Lower leg skin (tissue), 3 donors: ENCODE results near the gene CPEB3.

Source experiments
- POLR2A ChIP-seq, 2 donors: fragments of 450-650 bp; IDR thresholded peaks; one replicate each; pipeline ENCODE4 v1.6.1; 2016 to 2017; ENCODE audit warnings: antibody characterized with exemption in 2 of 2, mild to moderate bottlenecking in 1 of 2, moderate library complexity in 1 of 2
- TF ChIP-seq, protein P1 (sequence below), 3 donors: fragments of 450-650 bp; IDR thresholded peaks; one replicate each; pipeline ENCODE4 v1.5.1; 2016; ENCODE audit warnings: antibody characterized with exemption in 3 of 3, mild to moderate bottlenecking in 3 of 3, moderate library complexity in 2 of 3

DNA sequence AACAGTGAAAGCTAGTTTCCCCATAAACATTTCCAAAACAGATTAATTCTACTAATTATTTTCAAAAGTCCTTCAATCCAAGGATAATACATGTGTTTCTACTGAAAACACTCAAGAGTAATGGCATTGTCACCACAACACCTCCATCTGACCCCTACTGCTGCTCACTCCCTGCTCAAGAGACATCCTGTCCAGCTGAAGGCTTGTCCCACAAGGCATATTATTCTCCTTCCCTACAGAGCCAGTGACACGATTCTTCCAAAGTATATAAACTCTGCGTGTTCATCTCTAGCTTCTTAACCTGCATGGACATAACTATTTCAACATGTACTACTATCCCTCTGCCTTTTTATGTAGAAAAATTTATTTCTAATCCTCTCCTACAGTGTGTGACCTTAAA lies 182.1 kb downstream of the CPEB3 start:
- TF ChIP-seq, protein P1, sequence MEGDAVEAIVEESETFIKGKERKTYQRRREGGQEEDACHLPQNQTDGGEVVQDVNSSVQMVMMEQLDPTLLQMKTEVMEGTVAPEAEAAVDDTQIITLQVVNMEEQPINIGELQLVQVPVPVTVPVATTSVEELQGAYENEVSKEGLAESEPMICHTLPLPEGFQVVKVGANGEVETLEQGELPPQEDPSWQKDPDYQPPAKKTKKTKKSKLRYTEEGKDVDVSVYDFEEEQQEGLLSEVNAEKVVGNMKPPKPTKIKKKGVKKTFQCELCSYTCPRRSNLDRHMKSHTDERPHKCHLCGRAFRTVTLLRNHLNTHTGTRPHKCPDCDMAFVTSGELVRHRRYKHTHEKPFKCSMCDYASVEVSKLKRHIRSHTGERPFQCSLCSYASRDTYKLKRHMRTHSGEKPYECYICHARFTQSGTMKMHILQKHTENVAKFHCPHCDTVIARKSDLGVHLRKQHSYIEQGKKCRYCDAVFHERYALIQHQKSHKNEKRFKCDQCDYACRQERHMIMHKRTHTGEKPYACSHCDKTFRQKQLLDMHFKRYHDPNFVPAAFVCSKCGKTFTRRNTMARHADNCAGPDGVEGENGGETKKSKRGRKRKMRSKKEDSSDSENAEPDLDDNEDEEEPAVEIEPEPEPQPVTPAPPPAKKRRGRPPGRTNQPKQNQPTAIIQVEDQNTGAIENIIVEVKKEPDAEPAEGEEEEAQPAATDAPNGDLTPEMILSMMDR (IDR thresholded peaks at IDR 0.05), result no peak
- no peak for TF ChIP-seq POLR2A (IDR thresholded peaks at IDR 0.05)
